Tibial nerve (tissue), 4 donors: ENCODE data around the gene RARB.

Source experiments
- CTCF ChIP-seq, 5 experiments: fragments of 200-600 bp in 3 of 5; fragments of 450-650 bp in 2 of 5; sonication (generic) in 3 of 5; IDR thresholded peaks; one replicate each; pipeline ENCODE4 v1.5.1; 2016 to 2019; ENCODE audit warnings: antibody characterized with exemption in 5 of 5, mild to moderate bottlenecking in 3 of 5, moderate library complexity in 2 of 5
- EP300 ChIP-seq, 2 donors: sonication (generic); formaldehyde crosslinking; IDR thresholded peaks; one replicate each; pipeline ENCODE4 v1.6.1; 2017; ENCODE audit warnings: antibody characterized with exemption in 2 of 2, mild to moderate bottlenecking in 1 of 2
- POLR2A ChIP-seq, 2 donors: fragments of 450-650 bp; IDR thresholded peaks; one replicate each; pipeline ENCODE4 v1.6.1; 2017; ENCODE audit warnings: antibody characterized with exemption in 2 of 2, mild to moderate bottlenecking in 2 of 2, moderate library complexity in 2 of 2

- TF ChIP-seq POLR2A (IDR thresholded peaks at IDR 0.05) (no peak), CTCF (IDR thresholded peaks at IDR 0.05) (no peak), EP300 (IDR thresholded peaks at IDR 0.05) (no peak)
Measured at GRCh38 chr3:25586553-25586952, 158.5 kb downstream of the RARB start.
